ENCODE data around the gene CACNA1D.

Gene CACNA1D

DNA sequence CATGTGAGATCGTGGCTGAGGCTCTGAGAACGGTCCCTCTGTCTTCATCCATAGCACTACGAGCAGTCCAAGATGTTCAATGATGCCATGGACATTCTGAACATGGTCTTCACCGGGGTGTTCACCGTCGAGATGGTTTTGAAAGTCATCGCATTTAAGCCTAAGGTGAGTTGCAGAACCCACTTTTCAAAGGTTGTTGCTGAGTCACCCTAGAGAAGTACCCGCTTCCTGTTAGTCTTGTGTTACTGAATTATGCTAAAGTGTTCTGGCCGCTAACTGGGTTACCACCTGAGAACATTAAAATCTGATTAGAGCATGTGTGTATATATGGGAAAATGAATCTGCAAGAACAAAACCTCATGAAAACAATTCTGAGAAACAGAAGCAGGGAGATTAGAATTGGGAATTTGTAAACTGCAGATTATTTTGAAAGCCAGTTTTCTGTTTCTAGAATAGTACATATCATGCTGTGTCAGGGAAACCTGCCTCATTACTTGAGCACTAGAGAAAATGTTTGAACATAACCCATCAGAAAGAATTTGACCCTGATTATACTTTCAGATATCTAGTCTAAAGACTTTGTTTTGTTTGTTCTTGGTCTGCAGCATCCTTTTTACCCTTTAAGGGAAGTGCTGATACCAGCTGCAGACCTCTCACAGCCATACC, 259.2 kb downstream of the CACNA1D start:
- Histone ChIP-seq H3K4ac (ENCODE audit: low read length) (no peak overlapping the region), H2AFZ (ENCODE audit: low read length) (no peak overlapping the region), H3K23ac (ENCODE audit: low read depth, low read length, poor library complexity) (no peak overlapping the region), H3K18ac (ENCODE audit: low read length) (no peak overlapping the region), H3K79me1 (ENCODE audit: low read depth, low read length) (no peaks in the 10 kb centered on the region), H2AK5ac (ENCODE audit: low read depth, low read length) (no peak overlapping the region), H4K8ac (ENCODE audit: low read depth, low read length) (no peak overlapping the region), H3K4me1 (ENCODE audit: control insufficient read depth in 2 of 2, insufficient read depth in 1 of 2, low read depth in 1 of 2, low read length in 2 of 2) (peaks cover 0 to 13% of the 10 kb centered on the region in 2 donors), H4K91ac (ENCODE audit: low read depth, low read length, poor library complexity) (no peak overlapping the region), H2BK15ac (ENCODE audit: low read length) (no peak overlapping the region), H3K14ac (ENCODE audit: low read length) (no peak overlapping the region), H3K9me3 (replicated peaks in 1 of 2; ENCODE audit: control insufficient read depth in 2 of 2, insufficient read depth in 1 of 2, low read depth in 1 of 2, low read length in 2 of 2) (no peaks in the 10 kb centered on the region), H3K36me3 (replicated peaks in 1 of 2; ENCODE audit: control insufficient read depth in 2 of 2, insufficient read depth in 2 of 2, low read length in 2 of 2) (no peaks in the 10 kb centered on the region), H3K27me3 (ENCODE audit: control insufficient read depth in 3 of 3, insufficient read depth in 3 of 3, low read depth in 1 of 3, low read length in 3 of 3) (no peaks in the 10 kb centered on the region), H3K4me2 (ENCODE audit: insufficient read depth, low read length, poor library complexity, severe bottlenecking) (no peak overlapping the region), H2BK120ac (ENCODE audit: low read depth, low read length) (no peak overlapping the region), H3K9ac (ENCODE audit: low read depth, low read length, poor library complexity) (peak overlapping the region; percentile 38), H3K27ac (replicated peaks; ENCODE audit: low read length) (no peak overlapping the region), H2BK5ac (ENCODE audit: low read length) (no peak overlapping the region), H2BK12ac (ENCODE audit: low read length) (no peak overlapping the region), H3K4me3 (ENCODE audit: low read length in 2 of 2) (peak overlapping the region in 1 of 2 donors; percentile 5)
- WGBS, 2 donors (ENCODE audit: extremely low coverage in 2 of 2, insufficient read length in 2 of 2, insufficient replicate concordance in 1 of 2) = no CpG with 5 or more reads among the region's 9 CpGs
- no peak for DNase-seq (ENCODE audit: low spot score)

DNA sequence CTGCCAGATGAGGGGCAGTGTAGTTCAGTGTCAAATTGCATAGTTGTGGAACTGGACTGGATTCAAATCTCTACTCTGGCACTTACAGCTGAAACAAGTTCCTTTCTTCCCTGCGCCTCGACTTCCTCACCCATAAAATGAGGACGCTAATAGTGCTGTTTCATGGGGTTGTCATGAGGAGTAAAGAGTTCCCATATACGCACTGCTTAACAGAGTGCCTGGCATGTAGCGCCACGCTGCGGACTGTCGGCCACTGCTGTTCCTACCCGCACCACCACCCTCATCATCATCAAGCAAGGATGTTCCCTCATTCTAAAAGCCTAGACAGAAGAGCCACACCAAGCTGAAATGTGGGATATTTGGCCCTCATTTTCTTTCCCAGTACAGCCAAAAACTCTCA, 259.9 kb downstream of the CACNA1D start:
- Histone ChIP-seq H3K9ac (ENCODE audit: low read depth, low read length, poor library complexity) (no peak overlapping the region), H2BK120ac (ENCODE audit: low read depth, low read length) (no peak overlapping the region), H4K8ac (ENCODE audit: low read depth, low read length) (no peak overlapping the region), H2AK5ac (ENCODE audit: low read depth, low read length) (no peak overlapping the region), H2BK12ac (ENCODE audit: low read length) (no peak overlapping the region), H3K36me3 (replicated peaks in 1 of 2; ENCODE audit: control insufficient read depth in 2 of 2, insufficient read depth in 2 of 2, low read length in 2 of 2) (no peaks in the 10 kb centered on the region), H3K79me1 (ENCODE audit: low read depth, low read length) (no peaks in the 10 kb centered on the region), H2BK15ac (ENCODE audit: low read length) (peak overlapping the region; percentile 9), H3K27ac (replicated peaks; ENCODE audit: low read length) (no peak overlapping the region), H2BK5ac (ENCODE audit: low read length) (no peak overlapping the region), H3K9me3 (replicated peaks in 1 of 2; ENCODE audit: control insufficient read depth in 2 of 2, insufficient read depth in 1 of 2, low read depth in 1 of 2, low read length in 2 of 2) (no peaks in the 10 kb centered on the region), H3K4ac (ENCODE audit: low read length) (no peak overlapping the region), H4K91ac (ENCODE audit: low read depth, low read length, poor library complexity) (no peak overlapping the region), H3K23ac (ENCODE audit: low read depth, low read length, poor library complexity) (no peak overlapping the region), H3K18ac (ENCODE audit: low read length) (no peak overlapping the region), H3K14ac (ENCODE audit: low read length) (no peak overlapping the region), H2AFZ (ENCODE audit: low read length) (no peak overlapping the region), H3K4me2 (ENCODE audit: insufficient read depth, low read length, poor library complexity, severe bottlenecking) (no peak overlapping the region), H3K27me3 (ENCODE audit: control insufficient read depth in 3 of 3, insufficient read depth in 3 of 3, low read depth in 1 of 3, low read length in 3 of 3) (no peaks in the 10 kb centered on the region), H3K4me3 (ENCODE audit: low read length in 2 of 2) (no peak overlapping the region), H3K4me1 (ENCODE audit: control insufficient read depth in 2 of 2, insufficient read depth in 1 of 2, low read depth in 1 of 2, low read length in 2 of 2) (peaks cover 0 to 13% of the 10 kb centered on the region in 2 donors)
- no CpG with 5 or more reads among the region's 9 CpGs for WGBS, 2 donors (ENCODE audit: extremely low coverage in 2 of 2, insufficient read length in 2 of 2, insufficient replicate concordance in 1 of 2)
- DNase-seq (ENCODE audit: low spot score) = no peak

DNA sequence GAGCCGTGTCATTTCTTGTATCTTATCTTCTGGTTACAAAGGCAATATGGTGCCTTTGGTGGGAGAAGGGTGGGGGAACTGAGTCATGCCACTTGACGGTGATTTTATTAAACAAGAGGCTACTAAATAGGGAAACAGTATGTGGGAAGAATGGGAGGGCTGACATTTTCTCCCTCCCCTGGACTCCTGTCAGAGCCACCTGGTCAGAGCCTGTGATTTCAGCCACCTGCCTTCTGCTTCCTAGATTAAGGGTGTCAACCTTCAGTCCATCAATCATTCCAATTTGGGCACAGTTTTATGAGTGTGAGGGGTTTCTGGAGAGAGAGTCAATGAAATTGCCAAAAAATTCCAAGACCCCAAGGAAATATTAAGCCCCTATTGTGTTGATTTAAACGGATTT, 264.4 kb downstream of the CACNA1D start:
- Histone ChIP-seq H2AK5ac (ENCODE audit: low read depth, low read length) (no peak overlapping the region), H4K91ac (ENCODE audit: low read depth, low read length, poor library complexity) (no peak overlapping the region), H4K8ac (ENCODE audit: low read depth, low read length) (no peak overlapping the region), H3K4me1 (ENCODE audit: control insufficient read depth in 2 of 2, insufficient read depth in 1 of 2, low read depth in 1 of 2, low read length in 2 of 2) (peaks cover 0 to 7% of the 10 kb centered on the region in 2 donors), H2BK12ac (ENCODE audit: low read length) (no peak overlapping the region), H2BK120ac (ENCODE audit: low read depth, low read length) (no peak overlapping the region), H3K79me1 (ENCODE audit: low read depth, low read length) (no peaks in the 10 kb centered on the region), H3K4me3 (ENCODE audit: low read length in 2 of 2) (no peak overlapping the region), H2BK5ac (ENCODE audit: low read length) (no peak overlapping the region), H3K18ac (ENCODE audit: low read length) (no peak overlapping the region), H3K27ac (replicated peaks; ENCODE audit: low read length) (no peak overlapping the region), H3K36me3 (replicated peaks in 1 of 2; ENCODE audit: control insufficient read depth in 2 of 2, insufficient read depth in 2 of 2, low read length in 2 of 2) (no peaks in the 10 kb centered on the region), H3K27me3 (ENCODE audit: control insufficient read depth in 3 of 3, insufficient read depth in 3 of 3, low read depth in 1 of 3, low read length in 3 of 3) (no peaks in the 10 kb centered on the region), H3K14ac (ENCODE audit: low read length) (no peak overlapping the region), H3K9ac (ENCODE audit: low read depth, low read length, poor library complexity) (no peak overlapping the region), H3K9me3 (replicated peaks in 1 of 2; ENCODE audit: control insufficient read depth in 2 of 2, insufficient read depth in 1 of 2, low read depth in 1 of 2, low read length in 2 of 2) (no peaks in the 10 kb centered on the region), H3K23ac (ENCODE audit: low read depth, low read length, poor library complexity) (no peak overlapping the region), H2BK15ac (ENCODE audit: low read length) (no peak overlapping the region), H3K4ac (ENCODE audit: low read length) (no peak overlapping the region), H2AFZ (ENCODE audit: low read length) (no peak overlapping the region), H3K4me2 (ENCODE audit: insufficient read depth, low read length, poor library complexity, severe bottlenecking) (no peak overlapping the region)
- no CpG with 5 or more reads among the region's 3 CpGs for WGBS, 2 donors (ENCODE audit: extremely low coverage in 2 of 2, insufficient read length in 2 of 2, insufficient replicate concordance in 1 of 2)
- DNase-seq (ENCODE audit: low spot score) = no peak

DNA sequence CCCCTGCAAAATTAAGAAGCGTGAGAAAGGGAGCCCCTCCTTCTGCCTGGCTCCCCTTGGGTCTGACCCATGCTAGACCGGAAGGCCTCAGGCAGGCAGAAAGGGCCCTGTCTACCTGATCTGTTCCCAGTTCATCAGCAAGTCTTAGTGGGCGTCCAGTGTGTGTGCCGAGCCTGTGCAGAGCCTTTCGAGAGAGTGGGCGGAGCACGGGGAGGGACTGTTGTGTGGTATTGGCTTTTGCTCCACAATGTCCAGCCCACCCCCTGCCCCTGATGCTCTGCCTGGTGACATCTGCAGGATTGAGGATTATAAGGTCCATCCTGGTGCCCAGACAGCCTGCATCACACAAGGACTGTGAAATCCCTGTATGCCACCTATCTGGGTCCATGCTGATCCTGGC, 268.9 kb downstream of the CACNA1D start:
- no peak overlapping the region for H2BK5ac ChIP-seq (ENCODE audit: low read length)
- no peak overlapping the region for H3K27ac ChIP-seq (replicated peaks; ENCODE audit: low read length)
- no peak overlapping the region for H2AK5ac ChIP-seq (ENCODE audit: low read depth, low read length)
- no peaks in the 10 kb centered on the region for H3K27me3 ChIP-seq (ENCODE audit: control insufficient read depth in 3 of 3, insufficient read depth in 3 of 3, low read depth in 1 of 3, low read length in 3 of 3)
- no peak overlapping the region for H4K91ac ChIP-seq (ENCODE audit: low read depth, low read length, poor library complexity)
- H3K4me3 ChIP-seq (ENCODE audit: low read length in 2 of 2) = no peak overlapping the region
- no peak overlapping the region for H3K4me2 ChIP-seq (ENCODE audit: insufficient read depth, low read length, poor library complexity, severe bottlenecking)
- no peak overlapping the region for H2BK12ac ChIP-seq (ENCODE audit: low read length)
- H3K9ac ChIP-seq (ENCODE audit: low read depth, low read length, poor library complexity) = no peak overlapping the region
- no peaks in the 10 kb centered on the region for H3K9me3 ChIP-seq (replicated peaks in 1 of 2; ENCODE audit: control insufficient read depth in 2 of 2, insufficient read depth in 1 of 2, low read depth in 1 of 2, low read length in 2 of 2)
- H3K14ac ChIP-seq (ENCODE audit: low read length) = no peak overlapping the region
- WGBS, 2 donors (ENCODE audit: extremely low coverage in 2 of 2, insufficient read length in 2 of 2, insufficient replicate concordance in 1 of 2) = no CpG with 5 or more reads among the region's 7 CpGs
- H3K36me3 ChIP-seq (replicated peaks in 1 of 2; ENCODE audit: control insufficient read depth in 2 of 2, insufficient read depth in 2 of 2, low read length in 2 of 2) = no peaks in the 10 kb centered on the region
- H3K18ac ChIP-seq (ENCODE audit: low read length) = peak overlapping the region; percentile 23
- no peak for DNase-seq (ENCODE audit: low spot score)
- H4K8ac ChIP-seq (ENCODE audit: low read depth, low read length) = no peak overlapping the region
- no peak overlapping the region for H2BK120ac ChIP-seq (ENCODE audit: low read depth, low read length)
- H3K23ac ChIP-seq (ENCODE audit: low read depth, low read length, poor library complexity) = no peak overlapping the region
- H2AFZ ChIP-seq (ENCODE audit: low read length) = no peak overlapping the region
- no peak overlapping the region for H3K4ac ChIP-seq (ENCODE audit: low read length)
- no peaks in the 10 kb centered on the region for H3K4me1 ChIP-seq (ENCODE audit: control insufficient read depth in 2 of 2, insufficient read depth in 1 of 2, low read depth in 1 of 2, low read length in 2 of 2)
- no peaks in the 10 kb centered on the region for H3K79me1 ChIP-seq (ENCODE audit: low read depth, low read length)
- no peak overlapping the region for H2BK15ac ChIP-seq (ENCODE audit: low read length)

All from neuronal stem cell (in vitro differentiated cells).